ENCODE data around the gene E4F1.

E4F1 gene

GRCh38 chr16:2223221-2223941 is at the start of gene E4F1:
E4F1 (plus strand) TSS chr16:2223591; CDS start chr16:2223614, 23 bp downstream.
- DNase-seq (ENCODE audit: low read depth in 2 of 2), result peak; percentile 98 to 100

GRCh38 chr16:2173916-2174315 is 49.5 kb upstream of the E4F1 start:
- DNase-seq (ENCODE audit: low read depth in 2 of 2), result no peak

GRCh38 chr16:2174396-2175131 is 48.8 kb upstream of the E4F1 start:
- no peak for DNase-seq (ENCODE audit: low read depth in 2 of 2)

- no peak for DNase-seq (ENCODE audit: low read depth in 2 of 2)
Measured at GRCh38 chr16:2175454-2175853, 47.9 kb upstream of the E4F1 start.

- DNase-seq (ENCODE audit: low read depth in 2 of 2), result no peak
Measured at GRCh38 chr16:2176047-2176446, 47.3 kb upstream of the E4F1 start.

- DNase-seq (ENCODE audit: low read depth in 2 of 2), result no peak
Measured at GRCh38 chr16:2177101-2177500, 46.3 kb upstream of the E4F1 start.

GRCh38 chr16:2177561-2177960 is 45.8 kb upstream of the E4F1 start:
- DNase-seq (ENCODE audit: low read depth in 2 of 2), result no peak

GRCh38 chr16:2178321-2179106 is 44.9 kb upstream of the E4F1 start:
- no peak for DNase-seq (ENCODE audit: low read depth in 2 of 2)

GRCh38 chr16:2179107-2179501 is 44.3 kb upstream of the E4F1 start:
- no peak for DNase-seq (ENCODE audit: low read depth in 2 of 2)

- no peak for DNase-seq (ENCODE audit: low read depth in 2 of 2)
Measured at GRCh38 chr16:2179576-2179975, 43.8 kb upstream of the E4F1 start.

- no peak for DNase-seq (ENCODE audit: low read depth in 2 of 2)
Measured at GRCh38 chr16:2180461-2180860, 42.9 kb upstream of the E4F1 start.

- DNase-seq (ENCODE audit: low read depth in 2 of 2), result no peak
Measured at GRCh38 chr16:2180962-2181923, 42.1 kb upstream of the E4F1 start.

- no peak for DNase-seq (ENCODE audit: low read depth in 2 of 2)
Measured at GRCh38 chr16:2181952-2182351, 41.4 kb upstream of the E4F1 start.

- no peak for DNase-seq (ENCODE audit: low read depth in 2 of 2)
Measured at GRCh38 chr16:2183671-2184070, 39.7 kb upstream of the E4F1 start.

GRCh38 chr16:2184346-2184745 is 39.0 kb upstream of the E4F1 start:
- DNase-seq (ENCODE audit: low read depth in 2 of 2), result no peak

GRCh38 chr16:2184962-2185361 is 38.4 kb upstream of the E4F1 start:
- DNase-seq (ENCODE audit: low read depth in 2 of 2), result no peak

- no peak for DNase-seq (ENCODE audit: low read depth in 2 of 2)
Measured at GRCh38 chr16:2186064-2186463, 37.3 kb upstream of the E4F1 start.

- DNase-seq (ENCODE audit: low read depth in 2 of 2), result no peak
Measured at GRCh38 chr16:2186505-2186904, 36.9 kb upstream of the E4F1 start.

- DNase-seq (ENCODE audit: low read depth in 2 of 2), result no peak
Measured at GRCh38 chr16:2187212-2187611, 36.2 kb upstream of the E4F1 start.

GRCh38 chr16:2188395-2188794 is 35.0 kb upstream of the E4F1 start:
- DNase-seq (ENCODE audit: low read depth in 2 of 2), result no peak

GRCh38 chr16:2189252-2189893 is 34.0 kb upstream of the E4F1 start:
- no peak for DNase-seq (ENCODE audit: low read depth in 2 of 2)
